Astrocyte of the cerebellum (primary cell): ENCODE results near the gene USP10.

Experiments
- DNase-seq: peaks from one replicate; pipeline ENCODE4 v3.0.0-alpha.2; 2011; ENCODE audit warnings: low read depth
- H3K4me3 ChIP-seq: 2 replicates; pipeline ENCODE4 v1.5.1; 2011; ENCODE audit warnings: mild to moderate bottlenecking, low read depth, low read length, moderate library complexity
- CTCF ChIP-seq: IDR thresholded peaks from 2 replicates; pipeline ENCODE4 v1.5.1; 2012; ENCODE audit warnings: low read length, low read depth, moderate library complexity, mild to moderate bottlenecking; ENCODE audit errors: missing control alignments
- in situ Hi-C: cut with HindIII; loops from 2 replicates; pipeline ENCODE4 v1.10.0; 2017; ENCODE audit warnings: low sequenced_read_pairs

The USP10 gene

GRCh38 chr16:84656649-84657048 lies 43.2 kb upstream of the USP10 start:
- in situ Hi-C loops: no loop called here
- no peak for DNase-seq
- TF ChIP-seq CTCF: no peak
- H3K4me3 ChIP-seq: no peak overlapping the region

- H3K4me3 ChIP-seq: no peak overlapping the region
- DNase-seq: no peak
- in situ Hi-C loops: no loop called here
- no peak for TF ChIP-seq CTCF
Measured at GRCh38 chr16:84657229-84657837, 42.5 kb upstream of the USP10 start.

GRCh38 chr16:84658690-84659089 lies 41.1 kb upstream of the USP10 start:
- in situ Hi-C loops: no loop called here

GRCh38 chr16:84659656-84660300 lies 40.0 kb upstream of the USP10 start:
- in situ Hi-C loops: loop anchor here (5.0 kb wide), 1 partner anchor 92 kb away; no protein-coding TSS in a partner anchor
- no peak overlapping the region for H3K4me3 ChIP-seq
- TF ChIP-seq CTCF: no peak
- no peak for DNase-seq

More at GRCh38 chr16:84658690-84659089, 41.1 kb upstream of the USP10 start:
- H3K4me3 ChIP-seq: no peak overlapping the region
- DNase-seq: no peak
- TF ChIP-seq CTCF: no peak

GRCh38 chr16:84660973-84661372 lies 38.8 kb upstream of the USP10 start:
- no peak overlapping the region for H3K4me3 ChIP-seq
- in situ Hi-C loops: loop anchor here (5.0 kb wide), 1 partner anchor 94 kb away; no protein-coding TSS in a partner anchor
- no peak for TF ChIP-seq CTCF
- DNase-seq: no peak

- no peak overlapping the region for H3K4me3 ChIP-seq
- no peak for DNase-seq
- in situ Hi-C loops: loop anchor here (5.0 kb wide), 1 partner anchor 94 kb away; no protein-coding TSS in a partner anchor
- no peak for TF ChIP-seq CTCF
Measured at GRCh38 chr16:84661418-84662060, 38.3 kb upstream of the USP10 start.
